ENCODE measurements around the gene CARD16. TPM values are rescaled to one million over a fixed set of nuclear protein-coding genes. Genes with fewer than 3 reads are reported as not detected.
"Not testable (repeated sequence)": the region's sequence is repeated elsewhere in the genome, so short reads cannot be mapped to it uniquely, and the experiment has no call there.

The CARD16 gene
- polyA plus RNA-seq (ENCODE audit: insufficient read length in 4 of 4): 1 to 10 TPM; 1.7 to 2.6 (median 2.4) TPM

- DNase-seq (ENCODE audit: low read depth in 4 of 4, low spot score in 3 of 4): not testable (repeated sequence)
These were observed at the start of gene CARD16 for GRCh38 chr11:105044557-105045524. CARD16 (minus strand) TSS chr11:105045335; CDS start chr11:105045297, 38 bp downstream.

- no peak for DNase-seq (ENCODE audit: low read depth in 4 of 4, low spot score in 3 of 4)
These were observed 47.4 kb upstream of the CARD16 start for GRCh38 chr11:105092256-105093239.

GRCh38 chr11:105081412-105082150 is 36.4 kb upstream of the CARD16 start:
- DNase-seq (ENCODE audit: low read depth in 4 of 4, low spot score in 3 of 4): no peak

- not testable (repeated sequence) for DNase-seq (ENCODE audit: low read depth in 4 of 4, low spot score in 3 of 4)
These were observed 35.2 kb upstream of the CARD16 start for GRCh38 chr11:105080171-105080906.

- DNase-seq (ENCODE audit: low read depth in 4 of 4, low spot score in 3 of 4): no peak
These were observed 33.1 kb upstream of the CARD16 start for GRCh38 chr11:105078283-105078682.

GRCh38 chr11:105077141-105077790 is 32.1 kb upstream of the CARD16 start:
- not testable (repeated sequence) for DNase-seq (ENCODE audit: low read depth in 4 of 4, low spot score in 3 of 4)

- DNase-seq (ENCODE audit: low read depth in 4 of 4, low spot score in 3 of 4): no peak
These were observed 29.0 kb upstream of the CARD16 start for GRCh38 chr11:105074166-105074530.

GRCh38 chr11:105073456-105074165 is 28.5 kb upstream of the CARD16 start:
- no peak for DNase-seq (ENCODE audit: low read depth in 4 of 4, low spot score in 3 of 4)

GRCh38 chr11:105072080-105072479 is 26.9 kb upstream of the CARD16 start:
- DNase-seq (ENCODE audit: low read depth in 4 of 4, low spot score in 3 of 4): not testable (repeated sequence)

- no peak for DNase-seq (ENCODE audit: low read depth in 4 of 4, low spot score in 3 of 4)
These were observed 26.1 kb upstream of the CARD16 start for GRCh38 chr11:105071089-105071732.

GRCh38 chr11:105070306-105070705 is 25.2 kb upstream of the CARD16 start:
- DNase-seq (ENCODE audit: low read depth in 4 of 4, low spot score in 3 of 4): no peak

GRCh38 chr11:105069749-105070148 is 24.6 kb upstream of the CARD16 start:
- not testable (repeated sequence) for DNase-seq (ENCODE audit: low read depth in 4 of 4, low spot score in 3 of 4)

- not testable (repeated sequence) for DNase-seq (ENCODE audit: low read depth in 4 of 4, low spot score in 3 of 4)
These were observed 18.3 kb upstream of the CARD16 start for GRCh38 chr11:105063245-105063941.

GRCh38 chr11:105057432-105057831 is 12.3 kb upstream of the CARD16 start:
- DNase-seq (ENCODE audit: low read depth in 4 of 4, low spot score in 3 of 4): no peak

- DNase-seq (ENCODE audit: low read depth in 4 of 4, low spot score in 3 of 4): no peak
These were observed 11.3 kb upstream of the CARD16 start for GRCh38 chr11:105056446-105056845.

GRCh38 chr11:105054723-105055493 is 9.8 kb upstream of the CARD16 start:
- DNase-seq (ENCODE audit: low read depth in 4 of 4, low spot score in 3 of 4): no peak
